Endothelial cell of umbilical vein (primary cell): Measurements from ENCODE around the gene SPAAR.

Source experiments
- EZH2 ChIP-seq: IDR thresholded peaks from 2 replicates; pipeline ENCODE4 v1.6.1; 2012; ENCODE audit warnings: borderline replicate concordance, low read depth, mild to moderate bottlenecking, moderate library complexity, low read length, inconsistent platforms; ENCODE audit not compliant: severe bottlenecking
- MYC ChIP-seq: IDR thresholded peaks from one replicate; pipeline ENCODE4 v1.6.1; 2011; ENCODE audit warnings: mild to moderate bottlenecking, low read depth, low read length

- TF ChIP-seq MYC = no peak
- no peak for TF ChIP-seq EZH2
These were observed 38.9 kb upstream of the SPAAR start, which contains the start of gene OR13J1 for GRCh38 chr9:35870351-35870923.
